OCI-LY3 (cell line): ENCODE measurements around the gene ZFP1.
A peak's percentile ranks its signal among the peaks of the same experiment; 100 is the strongest.

Experiments used
- H2AFZ ChIP-seq: fragments of 200-600, 300-600 bp; shearing (Covaris generic); 2 replicates; pipeline ENCODE4 v1.6.0; 2014; ENCODE audit warnings: antibody characterized with exemption, low read depth, low read length
- H3K27ac ChIP-seq: fragments of 200-600, 300-600 bp; sonication (generic); 2 replicates; pipeline ENCODE4 v1.5.1; 2014; ENCODE audit warnings: mild to moderate bottlenecking, low read length, moderate library complexity, mixed read lengths
- H3K27me3 ChIP-seq: fragments of 200-600, 300-600 bp; sonication (generic); 2 replicates; pipeline ENCODE4 v1.6.1; 2014; ENCODE audit warnings: low read depth, low read length, mixed read lengths
- H3K36me3 ChIP-seq: fragments of 200-600, 300-600 bp; sonication (generic); replicated peaks from 2 replicates; pipeline ENCODE3; 2014; ENCODE audit warnings: low read depth, low read length, mixed read lengths
- H3K4me1 ChIP-seq: fragments of 300-600, 200-600 bp; sonication (generic); 2 replicates; pipeline ENCODE4 v1.6.1; 2014; ENCODE audit warnings: low read length, mixed read lengths
- H3K4me2 ChIP-seq: fragments of 200-600, 300-600 bp; sonication (generic); 2 replicates; pipeline ENCODE4 v1.6.1; 2014; ENCODE audit warnings: low read length, mixed read lengths
- H3K4me3 ChIP-seq: fragments of 300-600, 200-600 bp; sonication (generic); 2 replicates; pipeline ENCODE4 v1.5.1; 2014; ENCODE audit warnings: antibody characterized with exemption, mild to moderate bottlenecking, low read length, moderate library complexity
- H3K79me2 ChIP-seq: fragments of 300-600, 200-600 bp; shearing (Covaris generic); 2 replicates; pipeline ENCODE4 v1.6.1; 2014; ENCODE audit warnings: mild to moderate bottlenecking, low read length, mixed read lengths
- H3K9ac ChIP-seq: fragments of 300-600, 200-600 bp; shearing (Covaris generic); 2 replicates; pipeline ENCODE4 v1.6.0; 2014; ENCODE audit warnings: mild to moderate bottlenecking, low read length, moderate library complexity
- H3K9me3 ChIP-seq: fragments of 200-600, 300-600 bp; shearing (Covaris generic); 2 replicates; pipeline ENCODE4 v1.6.1; 2014; ENCODE audit warnings: low read length, mixed read lengths; ENCODE audit not compliant: insufficient read depth
- H4K20me1 ChIP-seq: fragments of 200-600, 300-600 bp; sonication (generic); 2 replicates; pipeline ENCODE4 v1.6.1; 2016; ENCODE audit warnings: low read length, mixed read lengths; ENCODE audit not compliant: insufficient read depth
- CTCF ChIP-seq: fragments of 200-600, 300-600 bp; sonication (generic); IDR thresholded peaks from 2 replicates; pipeline ENCODE4 v1.5.1; 2014; ENCODE audit warnings: antibody characterized with exemption, low read length, low read depth
- EZH2phosphoT487 ChIP-seq: fragments of 200-600 bp; shearing (Covaris generic); IDR thresholded peaks from 2 replicates; pipeline ENCODE4 v1.6.1; 2018; ENCODE audit warnings: antibody characterized with exemption, mixed run types, low read depth

The ZFP1 gene

GRCh38 chr16:75175074-75175473 lies 26.8 kb downstream of the ZFP1 start:
- H3K9me3 ChIP-seq = peaks cover 65% of the 10 kb centered on the region
- no peak overlapping the region for H3K27ac ChIP-seq
- peaks cover 65% of the 10 kb centered on the region for H3K36me3 ChIP-seq
- no peak overlapping the region for H3K9ac ChIP-seq
- no peak for TF ChIP-seq EZH2phosphoT487
- no peak for TF ChIP-seq CTCF
- peaks cover 9% of the 10 kb centered on the region for H3K4me1 ChIP-seq
- no peak overlapping the region for H3K4me3 ChIP-seq
- H3K27me3 ChIP-seq = peaks cover under 1% of the 10 kb centered on the region; the same call in 1 of the 2 replicates
- H3K79me2 ChIP-seq = no peaks in the 10 kb centered on the region
- H4K20me1 ChIP-seq = no peaks in the 10 kb centered on the region
- H3K4me2 ChIP-seq = no peak overlapping the region
- H2AFZ ChIP-seq = no peak overlapping the region

GRCh38 chr16:75176926-75177325 lies 28.6 kb downstream of the ZFP1 start:
- Histone ChIP-seq H3K9me3 (peaks cover 47% of the 10 kb centered on the region), H3K27ac (no peak overlapping the region)

GRCh38 chr16:75179208-75179607 lies 30.9 kb downstream of the ZFP1 start:
- no peak overlapping the region for H3K4me3 ChIP-seq

More at GRCh38 chr16:75176926-75177325, 28.6 kb downstream of the ZFP1 start:
- no peak overlapping the region for H3K4me3 ChIP-seq
- H3K79me2 ChIP-seq = no peaks in the 10 kb centered on the region
- no peak overlapping the region for H3K4me2 ChIP-seq
- H2AFZ ChIP-seq = no peak overlapping the region
- H3K36me3 ChIP-seq = peaks cover 47% of the 10 kb centered on the region
- H3K9ac ChIP-seq = no peak overlapping the region
- no peaks in the 10 kb centered on the region for H4K20me1 ChIP-seq
- peaks cover 9% of the 10 kb centered on the region for H3K4me1 ChIP-seq
- TF ChIP-seq CTCF (no peak), EZH2phosphoT487 (no peak)
- peaks cover 12% of the 10 kb centered on the region; the same call in 1 of the 2 replicates for H3K27me3 ChIP-seq

GRCh38 chr16:75181630-75182029 lies 33.3 kb downstream of the ZFP1 start:
- Histone ChIP-seq H3K27ac (no peak overlapping the region), H3K4me3 (no peak overlapping the region), H3K9ac (no peak overlapping the region), H3K36me3 (peaks cover 14% of the 10 kb centered on the region), H3K27me3 (peaks cover 19% of the 10 kb centered on the region; the same call in 1 of the 2 replicates), H3K4me1 (peaks cover 9% of the 10 kb centered on the region), H2AFZ (no peak overlapping the region), H3K79me2 (no peaks in the 10 kb centered on the region), H3K9me3 (peaks cover 15% of the 10 kb centered on the region), H3K4me2 (no peak overlapping the region), H4K20me1 (no peaks in the 10 kb centered on the region)
- TF ChIP-seq EZH2phosphoT487 = no peak
- no peak for TF ChIP-seq CTCF

More at GRCh38 chr16:75179208-75179607, 30.9 kb downstream of the ZFP1 start:
- H3K27me3 ChIP-seq = peaks cover 19% of the 10 kb centered on the region; the same call in 1 of the 2 replicates
- TF ChIP-seq EZH2phosphoT487 = no peak
- no peak for TF ChIP-seq CTCF
- peaks cover 9% of the 10 kb centered on the region for H3K4me1 ChIP-seq
- no peak overlapping the region for H3K27ac ChIP-seq
- H3K9me3 ChIP-seq = peaks cover 29% of the 10 kb centered on the region
- H3K9ac ChIP-seq = no peak overlapping the region
- H3K4me2 ChIP-seq = peak overlapping the region; percentile 37; the same call in 1 of the 2 replicates
- peaks cover 25% of the 10 kb centered on the region for H3K36me3 ChIP-seq
- no peaks in the 10 kb centered on the region for H3K79me2 ChIP-seq
- no peak overlapping the region for H2AFZ ChIP-seq
- H4K20me1 ChIP-seq = no peaks in the 10 kb centered on the region
